ENCODE data around the gene DOC2B.

- no peak for TF ChIP-seq CTCF (IDR thresholded peaks at IDR 0.05; ENCODE audit: low read length)
- no peak for TF ChIP-seq EZH2 (IDR thresholded peaks at IDR 0.05; ENCODE audit: borderline replicate concordance, low read length)
These were observed 13.6 kb upstream of the DOC2B start for GRCh38 chr17:194828-195602.

Data from OCI-LY1 (cell line).